BE2C (cell line): Measurements from ENCODE around the gene AUTS2.

Source experiments
- DNase-seq: peaks from one replicate; pipeline ENCODE4 v3.0.0-alpha.2; 2020
- H3K27me3 ChIP-seq: fragments of 250-450 bp; sonication (Bioruptor Pico); 2 replicates; pipeline ENCODE4 v1.5.1; 2020; ENCODE audit warnings: mild to moderate bottlenecking
- H3K36me3 ChIP-seq: fragments of 250-450 bp; sonication (Bioruptor Pico); 2 replicates; pipeline ENCODE4 v1.5.1; 2020; ENCODE audit warnings: mild to moderate bottlenecking
- H3K4me1 ChIP-seq: fragments of 250-450 bp; sonication (Bioruptor Pico); 2 replicates; pipeline ENCODE4 v1.5.1; 2020
- H3K4me3 ChIP-seq: 2 replicates; pipeline ENCODE4 v1.5.1; 2011; ENCODE audit warnings: low read depth, low read length
- H3K9me3 ChIP-seq: fragments of 250-450 bp; sonication (Bioruptor Pico); 2 replicates; pipeline ENCODE4 v1.5.1; 2020
- TF ChIP-seq, protein P1 (sequence below): IDR thresholded peaks from 2 replicates; pipeline ENCODE4 v1.5.1; 2012; ENCODE audit warnings: mild to moderate bottlenecking, low read depth, low read length

The AUTS2 gene

DNA sequence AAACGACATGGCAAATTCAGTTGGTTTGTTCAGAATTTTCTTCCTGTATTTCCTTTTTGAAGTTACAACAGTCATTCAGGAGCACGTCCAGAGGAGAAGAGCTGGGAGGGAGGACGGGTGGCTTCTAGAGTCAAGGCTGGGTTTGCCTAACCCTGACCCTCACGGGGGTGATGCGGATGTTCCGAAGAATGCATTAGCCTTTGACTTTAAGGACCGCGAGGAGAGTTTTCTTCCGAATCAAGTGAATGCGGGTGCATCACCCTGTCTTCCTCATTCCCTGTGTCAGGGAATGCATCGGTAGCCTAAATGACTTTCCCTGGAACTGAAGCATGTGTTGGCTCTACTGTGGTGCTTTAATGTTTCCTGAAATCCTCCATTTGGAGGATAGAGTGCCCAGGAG, 1137.0 kb downstream of the AUTS2 start:
- no peak for DNase-seq
- H3K9me3 ChIP-seq = no peaks in the 10 kb centered on the region
- no peaks in the 10 kb centered on the region for H3K27me3 ChIP-seq
- H3K4me3 ChIP-seq = no peak overlapping the region
- H3K36me3 ChIP-seq = no peaks in the 10 kb centered on the region
- TF ChIP-seq, protein P1, sequence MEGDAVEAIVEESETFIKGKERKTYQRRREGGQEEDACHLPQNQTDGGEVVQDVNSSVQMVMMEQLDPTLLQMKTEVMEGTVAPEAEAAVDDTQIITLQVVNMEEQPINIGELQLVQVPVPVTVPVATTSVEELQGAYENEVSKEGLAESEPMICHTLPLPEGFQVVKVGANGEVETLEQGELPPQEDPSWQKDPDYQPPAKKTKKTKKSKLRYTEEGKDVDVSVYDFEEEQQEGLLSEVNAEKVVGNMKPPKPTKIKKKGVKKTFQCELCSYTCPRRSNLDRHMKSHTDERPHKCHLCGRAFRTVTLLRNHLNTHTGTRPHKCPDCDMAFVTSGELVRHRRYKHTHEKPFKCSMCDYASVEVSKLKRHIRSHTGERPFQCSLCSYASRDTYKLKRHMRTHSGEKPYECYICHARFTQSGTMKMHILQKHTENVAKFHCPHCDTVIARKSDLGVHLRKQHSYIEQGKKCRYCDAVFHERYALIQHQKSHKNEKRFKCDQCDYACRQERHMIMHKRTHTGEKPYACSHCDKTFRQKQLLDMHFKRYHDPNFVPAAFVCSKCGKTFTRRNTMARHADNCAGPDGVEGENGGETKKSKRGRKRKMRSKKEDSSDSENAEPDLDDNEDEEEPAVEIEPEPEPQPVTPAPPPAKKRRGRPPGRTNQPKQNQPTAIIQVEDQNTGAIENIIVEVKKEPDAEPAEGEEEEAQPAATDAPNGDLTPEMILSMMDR = no peak
- no peaks in the 10 kb centered on the region; the same call in 1 of the 2 replicates for H3K4me1 ChIP-seq

DNA sequence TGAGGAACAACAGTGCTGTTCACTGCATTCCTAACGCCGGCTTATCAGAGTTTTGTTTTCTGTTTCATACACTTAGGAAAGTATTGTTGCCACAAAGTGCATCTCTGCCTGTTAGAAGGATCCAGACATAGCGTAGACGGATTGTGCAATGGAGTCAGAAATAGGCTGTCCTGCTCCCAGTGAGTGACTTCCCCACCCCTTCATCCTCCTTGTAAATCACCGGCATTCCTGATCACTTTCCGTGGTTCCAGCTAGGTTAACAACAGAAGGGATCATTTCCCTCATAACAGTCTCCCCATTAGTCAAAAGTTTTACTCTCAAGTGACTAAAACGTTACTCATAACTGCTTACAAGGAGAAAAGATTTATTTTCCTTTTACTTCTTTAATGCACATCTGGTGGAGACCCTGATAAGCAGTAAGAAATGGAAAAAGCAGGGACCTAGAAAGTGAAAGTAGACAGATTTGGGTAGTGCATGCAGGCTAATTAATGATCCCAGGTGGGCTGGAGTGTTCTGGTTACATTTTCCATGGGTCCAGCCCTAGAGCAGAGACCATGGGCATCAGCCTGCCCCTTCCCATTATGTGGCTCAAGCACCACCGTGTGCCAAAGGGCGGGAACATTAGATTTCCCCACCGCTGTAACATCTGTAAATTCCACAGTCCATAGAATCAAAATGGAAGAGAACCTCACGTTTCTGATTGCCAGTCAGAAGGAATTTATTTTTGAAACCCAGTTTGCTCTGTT, 1138.6 kb downstream of the AUTS2 start:
- no peak for DNase-seq
- H3K4me1 ChIP-seq = no peaks in the 10 kb centered on the region; the same call in 1 of the 2 replicates
- H3K27me3 ChIP-seq = no peaks in the 10 kb centered on the region
- peak overlapping the region; percentile 49 for H3K4me3 ChIP-seq
- TF ChIP-seq, protein P1 = no peak
- H3K9me3 ChIP-seq = no peaks in the 10 kb centered on the region
- no peaks in the 10 kb centered on the region for H3K36me3 ChIP-seq

DNA sequence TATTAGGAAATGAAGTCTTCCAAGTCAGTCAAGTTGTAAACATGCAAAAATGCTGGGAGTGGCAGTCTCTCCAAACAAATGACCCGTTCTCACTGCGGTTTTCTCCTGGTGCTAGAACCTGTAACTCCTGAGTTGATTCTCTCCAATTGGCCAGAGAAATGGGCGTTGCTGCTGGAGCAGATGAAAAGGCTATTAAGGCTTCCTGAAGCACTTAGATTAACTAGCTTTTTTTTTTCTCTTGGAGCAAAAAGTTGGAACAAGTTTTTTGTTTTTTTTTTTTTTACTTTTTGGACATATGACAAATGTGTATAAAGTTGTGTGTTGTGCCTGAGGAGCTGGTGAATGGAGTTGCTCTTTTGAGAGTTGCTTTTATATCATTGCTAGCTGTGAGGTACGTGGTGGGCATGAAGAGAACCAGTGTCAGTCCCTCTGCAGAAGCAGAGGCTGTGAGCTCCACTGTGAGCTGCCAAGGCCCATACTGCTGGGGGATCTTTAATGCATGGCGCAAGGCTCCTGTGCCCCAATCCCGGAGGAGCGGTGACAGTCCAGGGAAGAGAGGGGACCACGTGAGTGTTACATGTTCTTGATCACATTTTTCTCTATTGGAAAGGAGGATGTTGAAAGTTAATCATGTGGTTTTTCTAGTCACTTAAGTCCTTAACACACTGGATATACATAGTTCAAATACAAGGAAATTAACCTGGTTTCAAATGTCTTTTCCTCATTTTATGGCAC, 1140.0 kb downstream of the AUTS2 start:
- Histone ChIP-seq H3K36me3 (no peaks in the 10 kb centered on the region), H3K4me1 (no peaks in the 10 kb centered on the region; the same call in 1 of the 2 replicates), H3K4me3 (no peak overlapping the region), H3K9me3 (no peaks in the 10 kb centered on the region), H3K27me3 (no peaks in the 10 kb centered on the region)
- no peak for DNase-seq
- TF ChIP-seq, protein P1 = no peak

DNA sequence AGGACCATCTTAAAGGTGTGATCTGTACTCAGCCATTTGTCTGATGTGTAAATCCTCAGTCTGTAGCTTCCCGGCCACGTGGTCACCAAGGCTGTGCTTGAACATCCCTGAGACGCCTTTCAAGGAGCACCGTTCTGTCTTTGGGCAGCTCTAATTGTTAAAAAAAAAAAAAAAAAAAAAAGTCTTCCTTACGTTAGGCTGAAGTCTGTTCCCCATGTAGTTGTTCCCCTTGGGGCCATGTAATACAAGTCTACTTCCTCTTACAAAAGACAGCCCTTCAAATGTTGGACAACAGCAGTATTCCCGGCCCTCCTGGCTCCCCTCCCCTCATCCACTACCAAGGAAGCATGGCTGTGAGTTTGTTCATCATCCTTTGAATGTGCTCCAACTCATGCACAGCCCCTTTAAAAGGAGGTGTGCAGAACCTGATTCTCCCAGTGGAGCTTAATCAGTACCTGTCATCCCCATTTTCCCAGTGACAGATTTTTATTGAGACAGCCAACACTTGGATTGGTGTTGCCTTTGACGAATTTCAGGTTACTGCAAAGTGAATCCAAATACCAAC, 1141.5 kb downstream of the AUTS2 start:
- TF ChIP-seq, protein P1 = no peak
- Histone ChIP-seq H3K9me3 (no peaks in the 10 kb centered on the region), H3K4me3 (no peak overlapping the region), H3K27me3 (no peaks in the 10 kb centered on the region), H3K4me1 (no peaks in the 10 kb centered on the region; the same call in 1 of the 2 replicates), H3K36me3 (no peaks in the 10 kb centered on the region)
- no peak for DNase-seq

DNA sequence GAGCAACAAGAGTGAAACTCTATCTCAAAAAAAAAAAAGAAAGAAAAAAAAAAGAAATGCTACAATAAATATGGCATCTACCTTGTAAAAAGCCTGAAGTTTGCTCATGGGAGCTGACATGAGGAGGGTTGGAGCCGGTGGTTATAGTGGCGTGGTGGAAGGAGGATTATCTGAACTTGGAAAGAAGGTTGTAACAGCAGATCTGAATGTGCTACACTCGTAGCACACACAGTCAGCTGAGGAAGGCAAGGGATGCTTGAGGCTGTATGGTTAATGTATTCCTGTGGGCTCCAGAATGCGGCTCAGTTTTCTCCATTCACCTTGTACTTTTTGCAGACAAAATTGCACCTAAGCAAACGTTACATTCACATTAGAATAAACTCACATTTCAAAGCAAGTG, 1143.4 kb downstream of the AUTS2 start:
- Histone ChIP-seq H3K27me3 (no peaks in the 10 kb centered on the region), H3K4me3 (no peak overlapping the region), H3K36me3 (no peaks in the 10 kb centered on the region), H3K9me3 (no peaks in the 10 kb centered on the region), H3K4me1 (no peaks in the 10 kb centered on the region)
- no peak for DNase-seq
- TF ChIP-seq, protein P1 = no peak
